ENCODE measurements around the gene ALDH1L1. TPM values are rescaled to one million over a fixed set of nuclear protein-coding genes. Genes with fewer than 3 reads are reported as not detected.

ALDH1L1 gene
- total RNA-seq, 2 experiments from 2014 or later: not detected

DNA sequence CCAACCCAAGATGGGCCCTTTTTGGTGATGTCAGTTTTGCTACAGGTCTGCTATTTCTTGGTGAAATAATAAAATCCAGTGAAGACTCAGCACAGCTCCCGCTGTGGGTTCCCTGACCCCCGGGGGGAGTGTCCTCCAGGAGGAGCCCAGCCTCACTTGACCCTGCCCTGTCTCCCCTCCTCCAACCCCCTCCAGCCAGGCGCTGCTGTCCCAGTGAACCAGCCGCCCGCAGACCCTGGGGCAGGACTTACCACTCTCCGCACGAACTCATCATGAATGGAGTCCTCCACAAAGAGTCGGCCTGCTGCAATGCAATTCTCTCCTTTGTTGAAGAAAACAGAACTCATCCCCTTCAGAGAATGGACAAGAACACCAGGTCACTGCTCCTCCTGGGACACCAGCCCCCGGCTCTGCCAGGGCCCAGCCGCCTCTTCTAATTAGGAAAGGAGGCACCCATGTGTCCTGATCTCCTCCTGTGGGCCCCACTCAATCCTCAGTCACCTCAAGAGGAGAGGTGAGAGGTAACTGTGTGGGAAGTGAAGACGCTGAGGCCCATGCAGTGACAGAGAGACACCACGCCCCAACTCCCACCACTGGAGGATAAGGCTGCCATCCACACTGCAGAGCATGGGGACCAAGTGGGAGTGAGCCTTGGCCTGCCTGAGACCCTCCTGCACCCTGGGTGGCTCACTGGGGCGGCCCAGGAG lies 67.7 kb downstream of the ALDH1L1 start:
- H3K27ac Mint-ChIP-seq: no peak overlapping the region
- ChIA-PET CTCF (no interaction called here), POLR2A (no interaction called here)
- H3K4me3 Mint-ChIP-seq: no peak overlapping the region
- Histone ChIP-seq H3K27ac (ENCODE audit: low read depth in 1 of 2, low read length in 2 of 2) (no peak overlapping the region), H3K27me3 (ENCODE audit: control insufficient read depth in 1 of 2, insufficient read depth in 2 of 2, low read length in 2 of 2) (no peaks in the 10 kb centered on the region), H3K9me3 (ENCODE audit: control insufficient read depth in 1 of 2, insufficient read depth in 1 of 2, low read length in 2 of 2) (no peaks in the 10 kb centered on the region), H3K4me3 (ENCODE audit: low read length) (no peak overlapping the region), H3K4me1 (ENCODE audit: insufficient read depth, low read length) (no peaks in the 10 kb centered on the region), H3K36me3 (ENCODE audit: insufficient read depth, low read length) (no peaks in the 10 kb centered on the region)
- intact Hi-C loops (cut with DNase I, micrococcal nuclease): no loop called here
- H3K36me3 Mint-ChIP-seq (ENCODE audit: low read depth): no peaks in the 10 kb centered on the region
- H3K27me3 Mint-ChIP-seq: no peaks in the 10 kb centered on the region
- ATAC-seq (ENCODE audit: poor library complexity) (no peak), DNase-seq (peak in 1 of 14 experiments; percentile 6)
- TF ChIP-seq, protein P1, sequence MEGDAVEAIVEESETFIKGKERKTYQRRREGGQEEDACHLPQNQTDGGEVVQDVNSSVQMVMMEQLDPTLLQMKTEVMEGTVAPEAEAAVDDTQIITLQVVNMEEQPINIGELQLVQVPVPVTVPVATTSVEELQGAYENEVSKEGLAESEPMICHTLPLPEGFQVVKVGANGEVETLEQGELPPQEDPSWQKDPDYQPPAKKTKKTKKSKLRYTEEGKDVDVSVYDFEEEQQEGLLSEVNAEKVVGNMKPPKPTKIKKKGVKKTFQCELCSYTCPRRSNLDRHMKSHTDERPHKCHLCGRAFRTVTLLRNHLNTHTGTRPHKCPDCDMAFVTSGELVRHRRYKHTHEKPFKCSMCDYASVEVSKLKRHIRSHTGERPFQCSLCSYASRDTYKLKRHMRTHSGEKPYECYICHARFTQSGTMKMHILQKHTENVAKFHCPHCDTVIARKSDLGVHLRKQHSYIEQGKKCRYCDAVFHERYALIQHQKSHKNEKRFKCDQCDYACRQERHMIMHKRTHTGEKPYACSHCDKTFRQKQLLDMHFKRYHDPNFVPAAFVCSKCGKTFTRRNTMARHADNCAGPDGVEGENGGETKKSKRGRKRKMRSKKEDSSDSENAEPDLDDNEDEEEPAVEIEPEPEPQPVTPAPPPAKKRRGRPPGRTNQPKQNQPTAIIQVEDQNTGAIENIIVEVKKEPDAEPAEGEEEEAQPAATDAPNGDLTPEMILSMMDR (IDR thresholded peaks at IDR 0.05): no peak
- H3K9me3 Mint-ChIP-seq: no peaks in the 10 kb centered on the region
- no peaks in the 10 kb centered on the region for H3K4me1 Mint-ChIP-seq (ENCODE audit: low read depth)

DNA sequence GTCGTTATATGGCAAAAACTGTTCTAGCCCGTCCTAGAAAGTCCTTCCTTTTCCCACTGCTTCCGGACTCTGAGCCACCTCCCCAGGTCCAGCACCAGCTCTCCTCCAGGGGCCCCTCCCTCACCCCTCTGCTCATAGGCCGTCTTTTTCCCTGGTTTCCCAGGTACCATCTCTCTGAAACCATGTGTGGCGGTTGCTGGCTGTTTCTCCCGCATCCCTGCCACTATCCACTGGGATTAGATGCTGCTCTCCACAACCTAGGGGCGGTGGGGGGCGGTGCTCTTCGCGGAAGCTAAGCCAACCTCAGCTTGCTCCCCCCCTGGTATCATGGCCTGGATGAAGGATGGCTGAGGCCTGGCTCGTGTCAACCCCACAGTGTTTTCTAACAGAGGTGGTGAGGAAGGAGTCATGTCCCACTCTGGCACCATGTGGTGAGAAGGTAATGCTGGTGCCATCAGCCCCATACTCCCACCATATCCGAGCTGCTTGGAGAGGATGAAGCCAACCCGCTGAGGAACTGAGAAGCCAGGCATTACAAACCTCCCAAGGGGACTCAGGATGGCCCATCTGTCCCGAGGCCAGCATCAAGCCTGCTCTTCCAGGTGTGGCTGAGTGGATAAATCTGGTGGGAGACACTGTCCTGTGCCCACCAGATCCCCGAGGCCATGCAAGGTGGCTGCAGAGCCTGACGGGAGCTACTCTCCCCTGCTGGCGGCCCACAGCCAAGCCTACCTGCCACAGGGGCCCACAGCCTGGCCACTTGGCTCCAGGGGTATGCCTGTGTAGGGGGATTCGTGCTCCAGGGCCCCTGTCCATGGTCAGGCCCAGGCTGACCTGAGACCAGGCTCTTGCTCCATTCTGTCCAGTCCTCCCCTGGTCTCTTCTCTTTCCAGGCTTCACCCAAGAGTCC lies 68.6 kb downstream of the ALDH1L1 start:
- H3K4me3 Mint-ChIP-seq: no peak overlapping the region
- H3K36me3 ChIP-seq (ENCODE audit: insufficient read depth, low read length): no peaks in the 10 kb centered on the region
- intact Hi-C loops (cut with DNase I, micrococcal nuclease): no loop called here
- CTCF ChIA-PET: no interaction called here
- H3K27me3 ChIP-seq (ENCODE audit: control insufficient read depth in 1 of 2, insufficient read depth in 2 of 2, low read length in 2 of 2): no peaks in the 10 kb centered on the region
- H3K4me1 Mint-ChIP-seq (ENCODE audit: low read depth): no peaks in the 10 kb centered on the region
- DNase-seq: peak in 1 of 14 experiments; percentile 3
- H3K9me3 Mint-ChIP-seq: no peaks in the 10 kb centered on the region
- no peak overlapping the region for H3K4me3 ChIP-seq (ENCODE audit: low read length)
- TF ChIP-seq, protein P1 (IDR thresholded peaks at IDR 0.05): no peak
- H3K4me1 ChIP-seq (ENCODE audit: insufficient read depth, low read length): no peaks in the 10 kb centered on the region
- H3K9me3 ChIP-seq (ENCODE audit: control insufficient read depth in 1 of 2, insufficient read depth in 1 of 2, low read length in 2 of 2): no peaks in the 10 kb centered on the region
- no peak overlapping the region for H3K27ac Mint-ChIP-seq
- POLR2A ChIA-PET: no interaction called here
- ATAC-seq (ENCODE audit: poor library complexity): no peak
- H3K36me3 Mint-ChIP-seq (ENCODE audit: low read depth): no peaks in the 10 kb centered on the region
- no peaks in the 10 kb centered on the region for H3K27me3 Mint-ChIP-seq
- H3K27ac ChIP-seq (ENCODE audit: low read depth in 1 of 2, low read length in 2 of 2): no peak overlapping the region

DNA sequence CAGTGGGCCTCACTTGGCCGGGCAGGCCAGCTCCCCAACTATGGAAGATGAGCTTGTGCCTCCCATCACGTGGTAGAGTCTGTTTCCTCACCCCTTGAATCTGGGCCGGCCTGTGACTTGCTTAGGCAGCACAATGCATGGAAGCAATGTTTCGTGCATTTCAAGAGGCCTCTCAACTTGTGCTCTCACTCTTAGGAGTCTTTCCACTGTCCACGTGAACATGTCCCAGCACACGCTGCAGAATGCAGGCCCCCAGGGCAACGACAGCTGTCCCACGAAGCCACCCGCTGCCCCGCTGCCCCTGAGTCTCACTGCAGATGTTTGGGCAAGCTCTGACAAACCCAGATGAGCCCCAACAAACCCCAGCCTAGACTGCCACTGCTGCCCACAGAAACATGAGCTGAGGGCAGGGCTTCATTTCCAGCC lies 69.2 kb downstream of the ALDH1L1 start:
- Mint-ChIP-seq H3K27ac (no peak overlapping the region), H3K27me3 (no peaks in the 10 kb centered on the region), H3K9me3 (no peaks in the 10 kb centered on the region), H3K4me1 (ENCODE audit: low read depth) (no peaks in the 10 kb centered on the region), H3K36me3 (ENCODE audit: low read depth) (no peaks in the 10 kb centered on the region), H3K4me3 (no peak overlapping the region)
- ATAC-seq (ENCODE audit: poor library complexity) (no peak), DNase-seq (peak in 1 of 14 experiments; percentile 1)
- no peaks in the 10 kb centered on the region for H3K27me3 ChIP-seq (ENCODE audit: control insufficient read depth in 1 of 2, insufficient read depth in 2 of 2, low read length in 2 of 2)
- POLR2A ChIA-PET: no interaction called here
- no peaks in the 10 kb centered on the region for H3K4me1 ChIP-seq (ENCODE audit: insufficient read depth, low read length)
- no peaks in the 10 kb centered on the region for H3K9me3 ChIP-seq (ENCODE audit: control insufficient read depth in 1 of 2, insufficient read depth in 1 of 2, low read length in 2 of 2)
- no peaks in the 10 kb centered on the region for H3K36me3 ChIP-seq (ENCODE audit: insufficient read depth, low read length)
- TF ChIP-seq, protein P1 (IDR thresholded peaks at IDR 0.05): no peak
- CTCF ChIA-PET: no interaction called here
- no peak overlapping the region for H3K27ac ChIP-seq (ENCODE audit: low read depth in 1 of 2, low read length in 2 of 2)
- intact Hi-C loops (cut with DNase I, micrococcal nuclease): no loop called here
- no peak overlapping the region for H3K4me3 ChIP-seq (ENCODE audit: low read length)

Data from CD4-positive, alpha-beta T cell (primary cell).